Measurements from ENCODE around the gene FRMD4A.
A peak's percentile ranks its signal among the peaks of the same experiment; 100 is the strongest.

The FRMD4A gene

DNA sequence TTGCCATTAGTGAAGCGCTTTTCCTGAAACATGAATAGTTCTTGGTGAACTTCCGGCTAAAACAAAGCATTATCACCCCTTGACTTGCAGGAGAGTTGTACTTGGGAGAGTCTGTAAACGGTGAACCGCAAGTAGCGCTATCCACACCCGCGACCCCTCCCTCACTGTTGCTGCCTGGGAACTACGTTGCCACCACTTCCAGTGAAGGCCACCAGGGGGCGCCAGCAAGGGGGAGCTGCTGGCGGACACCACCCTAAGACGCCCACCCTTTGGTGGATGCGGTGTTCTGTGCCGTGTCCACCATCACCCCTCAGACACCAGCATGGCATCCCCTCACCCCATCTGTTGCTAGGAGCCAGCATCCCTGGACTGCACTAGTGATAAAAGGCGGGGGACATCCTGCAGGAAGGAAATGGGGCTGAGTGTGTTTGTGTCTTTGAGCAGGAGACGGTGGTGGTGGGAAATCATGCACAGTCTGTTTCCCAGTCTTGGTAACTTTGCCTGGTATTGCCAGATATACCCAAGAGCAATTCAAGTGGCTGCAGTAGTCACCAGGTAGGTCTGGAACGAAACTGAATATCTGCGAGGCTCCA, 298.2 kb downstream of the FRMD4A start:
- Histone ChIP-seq H3K4me2 (ENCODE audit: low read depth, low read length) (no peak overlapping the region), H2AFZ (ENCODE audit: low read length) (no peak overlapping the region)
- DNase-seq = no peak

DNA sequence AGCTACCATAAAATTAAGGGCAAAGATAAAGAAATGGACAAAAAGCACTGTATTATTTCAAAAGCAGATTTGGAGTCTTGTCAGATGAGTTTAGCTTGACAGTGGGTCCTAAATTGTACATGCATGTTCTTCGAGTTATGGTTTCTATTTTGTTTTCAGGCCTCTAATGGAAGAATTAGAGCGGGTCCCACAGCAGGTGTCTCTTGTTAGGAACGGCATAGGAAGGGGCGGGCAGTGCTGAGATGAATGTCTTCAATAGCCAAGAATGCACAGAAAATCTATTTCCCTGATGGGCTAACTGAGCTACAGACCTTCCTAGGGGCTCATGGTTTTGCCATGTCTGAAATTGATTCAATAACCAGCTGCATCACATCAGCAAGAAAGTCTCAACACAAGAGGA, 304.4 kb downstream of the FRMD4A start:
- Histone ChIP-seq H3K79me2 (ENCODE audit: low read length) (no peaks in the 10 kb centered on the region), H3K9me2 (replicated peaks; ENCODE audit: insufficient read depth, low read length) (no peaks in the 10 kb centered on the region), H3K27ac (ENCODE audit: low read length) (no peak overlapping the region), H3K9ac (ENCODE audit: low read length) (no peak overlapping the region), H4K20me1 (ENCODE audit: insufficient read depth, low read length) (no peaks in the 10 kb centered on the region), H3K27me3 (replicated peaks; ENCODE audit: insufficient read depth, low read length) (no peaks in the 10 kb centered on the region), H3F3A (ENCODE audit: insufficient read depth, low read length) (no peaks in the 10 kb centered on the region), H3K4me2 (ENCODE audit: low read depth, low read length) (no peak overlapping the region), H3K4me1 (ENCODE audit: low read length) (no peaks in the 10 kb centered on the region), H3K9me3 (replicated peaks; ENCODE audit: insufficient read depth, low read length) (no peaks in the 10 kb centered on the region), H3K36me3 (replicated peaks; ENCODE audit: insufficient read depth, low read length) (no peaks in the 10 kb centered on the region), H3K4me3 (ENCODE audit: low read length) (no peak overlapping the region), H2AFZ (ENCODE audit: low read length) (no peak overlapping the region)
- no peak for DNase-seq
- TF ChIP-seq EZH2phosphoT487 (IDR thresholded peaks at IDR 0.05; ENCODE audit: low read length) = no peak
- TF ChIP-seq, protein P1, sequence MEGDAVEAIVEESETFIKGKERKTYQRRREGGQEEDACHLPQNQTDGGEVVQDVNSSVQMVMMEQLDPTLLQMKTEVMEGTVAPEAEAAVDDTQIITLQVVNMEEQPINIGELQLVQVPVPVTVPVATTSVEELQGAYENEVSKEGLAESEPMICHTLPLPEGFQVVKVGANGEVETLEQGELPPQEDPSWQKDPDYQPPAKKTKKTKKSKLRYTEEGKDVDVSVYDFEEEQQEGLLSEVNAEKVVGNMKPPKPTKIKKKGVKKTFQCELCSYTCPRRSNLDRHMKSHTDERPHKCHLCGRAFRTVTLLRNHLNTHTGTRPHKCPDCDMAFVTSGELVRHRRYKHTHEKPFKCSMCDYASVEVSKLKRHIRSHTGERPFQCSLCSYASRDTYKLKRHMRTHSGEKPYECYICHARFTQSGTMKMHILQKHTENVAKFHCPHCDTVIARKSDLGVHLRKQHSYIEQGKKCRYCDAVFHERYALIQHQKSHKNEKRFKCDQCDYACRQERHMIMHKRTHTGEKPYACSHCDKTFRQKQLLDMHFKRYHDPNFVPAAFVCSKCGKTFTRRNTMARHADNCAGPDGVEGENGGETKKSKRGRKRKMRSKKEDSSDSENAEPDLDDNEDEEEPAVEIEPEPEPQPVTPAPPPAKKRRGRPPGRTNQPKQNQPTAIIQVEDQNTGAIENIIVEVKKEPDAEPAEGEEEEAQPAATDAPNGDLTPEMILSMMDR (IDR thresholded peaks at IDR 0.05; ENCODE audit: low read length) = no peak
- no peak for TF ChIP-seq EZH2 (optimal IDR thresholded peaks at IDR 0.05; ENCODE audit: low read depth, low read length)

More for the DNA sequence above, 298.2 kb downstream of the FRMD4A start:
- Histone ChIP-seq H3K27me3 (replicated peaks; ENCODE audit: insufficient read depth, low read length) (no peaks in the 10 kb centered on the region), H3K79me2 (ENCODE audit: low read length) (no peaks in the 10 kb centered on the region), H3K9me3 (replicated peaks; ENCODE audit: insufficient read depth, low read length) (no peaks in the 10 kb centered on the region), H3K27ac (ENCODE audit: low read length) (no peak overlapping the region), H3K9ac (ENCODE audit: low read length) (no peak overlapping the region), H3K4me1 (ENCODE audit: low read length) (no peaks in the 10 kb centered on the region), H4K20me1 (ENCODE audit: insufficient read depth, low read length) (no peaks in the 10 kb centered on the region), H3K9me2 (replicated peaks; ENCODE audit: insufficient read depth, low read length) (no peaks in the 10 kb centered on the region), H3K4me3 (ENCODE audit: low read length) (no peak overlapping the region), H3K36me3 (replicated peaks; ENCODE audit: insufficient read depth, low read length) (no peaks in the 10 kb centered on the region), H3F3A (ENCODE audit: insufficient read depth, low read length) (no peaks in the 10 kb centered on the region)
- TF ChIP-seq, protein P1 (IDR thresholded peaks at IDR 0.05; ENCODE audit: low read length) = peak; percentile 54
- TF ChIP-seq EZH2phosphoT487 (IDR thresholded peaks at IDR 0.05; ENCODE audit: low read length) = no peak

DNA sequence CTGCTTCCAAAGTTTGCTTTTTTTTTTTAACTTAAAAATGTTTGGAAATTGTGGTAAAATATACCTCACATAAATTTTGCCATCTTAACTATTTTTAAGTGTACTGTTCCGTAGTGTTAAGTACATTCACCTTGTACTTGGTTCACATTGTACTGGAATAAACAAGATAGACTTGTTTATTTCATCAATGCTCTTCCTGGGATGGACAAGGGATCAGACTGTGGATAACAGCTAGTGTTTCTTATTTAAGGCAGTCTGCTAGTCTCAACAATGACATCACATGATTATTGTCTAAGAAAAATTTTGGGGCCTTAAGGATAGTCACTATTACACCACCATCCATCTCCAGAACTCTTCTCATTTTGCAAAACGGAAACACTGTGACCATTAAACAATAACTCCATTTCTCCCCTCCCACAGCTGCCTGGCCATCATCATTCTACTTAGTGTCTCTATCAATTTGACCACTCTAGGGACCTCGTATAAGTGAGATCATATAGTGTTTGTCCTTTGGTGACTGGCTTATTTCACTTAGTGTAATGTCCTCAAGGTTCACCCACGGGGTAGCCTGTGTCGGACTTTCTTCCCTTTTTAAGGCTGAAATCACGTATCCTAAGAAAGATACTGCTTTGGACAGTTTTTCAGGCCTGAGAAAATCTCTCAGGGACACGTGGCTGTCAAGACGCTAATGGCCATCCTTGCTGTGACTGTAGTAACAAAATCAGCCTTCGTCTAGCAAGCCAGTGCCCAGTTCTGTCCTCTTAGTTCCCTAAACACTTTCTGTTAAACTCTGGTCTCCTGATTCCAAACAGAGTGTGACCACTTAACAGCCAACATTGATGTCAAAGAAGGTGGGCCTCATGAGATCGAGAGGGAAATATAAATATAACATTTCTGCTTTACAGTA, 305.2 kb downstream of the FRMD4A start:
- Histone ChIP-seq H3K9ac (ENCODE audit: low read length) (no peak overlapping the region), H3K36me3 (replicated peaks; ENCODE audit: insufficient read depth, low read length) (no peaks in the 10 kb centered on the region), H3K27me3 (replicated peaks; ENCODE audit: insufficient read depth, low read length) (no peaks in the 10 kb centered on the region), H3K4me1 (ENCODE audit: low read length) (no peaks in the 10 kb centered on the region), H2AFZ (ENCODE audit: low read length) (no peak overlapping the region), H4K20me1 (ENCODE audit: insufficient read depth, low read length) (no peaks in the 10 kb centered on the region), H3K4me3 (ENCODE audit: low read length) (no peak overlapping the region), H3K4me2 (ENCODE audit: low read depth, low read length) (no peak overlapping the region), H3K27ac (ENCODE audit: low read length) (no peak overlapping the region), H3K9me2 (replicated peaks; ENCODE audit: insufficient read depth, low read length) (no peaks in the 10 kb centered on the region), H3F3A (ENCODE audit: insufficient read depth, low read length) (no peaks in the 10 kb centered on the region), H3K9me3 (replicated peaks; ENCODE audit: insufficient read depth, low read length) (no peaks in the 10 kb centered on the region), H3K79me2 (ENCODE audit: low read length) (no peaks in the 10 kb centered on the region)
- no peak for DNase-seq
- TF ChIP-seq EZH2phosphoT487 (IDR thresholded peaks at IDR 0.05; ENCODE audit: low read length) = no peak
- TF ChIP-seq, protein P1 (IDR thresholded peaks at IDR 0.05; ENCODE audit: low read length) = no peak
- no peak for TF ChIP-seq EZH2 (optimal IDR thresholded peaks at IDR 0.05; ENCODE audit: low read depth, low read length)

All from MM.1S (cell line).